DND-41 (cell line): Measurements from ENCODE around the gene ARID3A.

ENCODE experiments used
- ATAC-seq: fragments of 200-7000 bp; cut with Tn5 transposase; 3 replicates; pipeline ENCODE4 v1.9.1; 2021; ENCODE audit warnings: low read depth; ENCODE audit not compliant: insufficient read depth
- DNase-seq: peaks from one replicate; pipeline ENCODE4 v3.0.0-alpha.2; 2020
- H2AFZ ChIP-seq: 2 replicates; pipeline ENCODE4 v1.6.0; 2012; ENCODE audit warnings: low read depth, low read length
- H3K27ac ChIP-seq: 2 replicates; pipeline ENCODE4 v1.5.1; 2012; ENCODE audit warnings: low read length, inconsistent platforms
- H3K27me3 ChIP-seq: fragments of 200-600 bp; sonication (generic); 2 replicates; pipeline ENCODE4 v1.6.0; 2012; ENCODE audit warnings: low read length, mild to moderate bottlenecking, inconsistent platforms; ENCODE audit not compliant: insufficient read depth, poor library complexity
- H3K36me3 ChIP-seq: 2 replicates; pipeline ENCODE4 v1.5.1; 2012; ENCODE audit warnings: low read length, inconsistent platforms; ENCODE audit not compliant: insufficient read depth
- H3K4me1 ChIP-seq: 2 replicates; pipeline ENCODE4 v1.5.1; 2012; ENCODE audit warnings: mild to moderate bottlenecking, low read length; ENCODE audit not compliant: insufficient read depth
- H3K4me2 ChIP-seq: 2 replicates; pipeline ENCODE4 v1.6.0; 2012; ENCODE audit warnings: mild to moderate bottlenecking, moderate library complexity, low read length, inconsistent platforms; ENCODE audit not compliant: insufficient read depth
- H3K4me3 ChIP-seq, 2 experiments: fragments of 200-600 bp in 1 of 2; shearing (Covaris generic) in 1 of 2; 2 replicates each; pipeline ENCODE4 v1.5.1; 2012 to 2016; ENCODE audit warnings: inconsistent platforms in 2 of 2, low read length in 2 of 2, mild to moderate bottlenecking in 2 of 2, low read depth in 1 of 2, moderate library complexity in 1 of 2
- H3K79me2 ChIP-seq: 2 replicates; pipeline ENCODE4 v1.6.0; 2012; ENCODE audit warnings: low read length, inconsistent platforms; ENCODE audit not compliant: insufficient read depth
- H3K9ac ChIP-seq: 2 replicates; pipeline ENCODE4 v1.6.0; 2012; ENCODE audit warnings: low read depth, mild to moderate bottlenecking, inconsistent platforms, low read length, moderate library complexity
- H3K9me3 ChIP-seq: 2 replicates; pipeline ENCODE4 v1.5.1; 2012; ENCODE audit warnings: low read length, moderate library complexity, mild to moderate bottlenecking, inconsistent platforms; ENCODE audit not compliant: insufficient read depth, severe bottlenecking
- H4K20me1 ChIP-seq: 2 replicates; pipeline ENCODE4 v1.6.0; 2012; ENCODE audit warnings: low read length; ENCODE audit not compliant: insufficient read depth
- EZH2 ChIP-seq: IDR thresholded peaks from 3 replicates; pipeline ENCODE4 v1.6.1; 2012; ENCODE audit warnings: borderline replicate concordance, low read depth, mild to moderate bottlenecking, moderate library complexity, low read length, inconsistent platforms; ENCODE audit not compliant: severe bottlenecking
- TF ChIP-seq, protein P1 (sequence below): IDR thresholded peaks from 2 replicates; pipeline ENCODE4 v1.5.1; 2012; ENCODE audit warnings: borderline replicate concordance, low read length, moderate library complexity, mild to moderate bottlenecking; ENCODE audit not compliant: poor library complexity, severe bottlenecking; ENCODE audit errors: extremely low read depth

The ARID3A gene

DNA sequence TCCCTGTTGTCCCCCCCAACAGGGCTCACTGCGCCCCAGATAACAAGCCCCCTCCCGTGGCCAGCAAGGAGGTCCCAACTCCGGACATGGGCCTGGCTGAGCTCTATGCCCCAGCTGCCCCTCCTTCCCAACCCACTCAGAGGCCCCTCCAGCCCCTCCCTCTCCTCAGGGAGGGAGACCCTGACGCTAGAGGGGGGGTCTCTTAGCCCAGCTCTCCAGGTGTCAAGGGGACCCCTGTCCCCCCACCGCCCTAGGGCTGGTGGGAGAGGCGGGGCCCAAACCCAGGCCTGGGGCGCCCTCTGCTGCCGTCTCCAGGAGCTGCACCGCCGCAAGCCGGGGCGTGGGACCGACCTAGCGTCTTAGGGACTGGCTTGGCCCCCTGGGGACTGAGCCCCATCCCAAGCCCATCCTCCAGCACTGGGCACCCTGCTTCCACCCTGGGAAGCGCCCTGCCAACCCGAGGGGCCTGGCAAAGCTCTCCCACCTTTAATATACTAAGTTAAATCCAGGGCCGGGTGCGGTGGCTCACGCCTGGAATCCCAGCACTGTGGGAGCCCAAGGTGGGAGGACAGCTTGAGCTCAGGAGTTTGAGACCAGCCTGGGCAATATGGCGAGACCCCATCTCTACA is 75.8 kb downstream of the ARID3A start:
- Histone ChIP-seq H3K27me3 (no peaks in the 10 kb centered on the region), H3K9ac (no peak overlapping the region), H3K27ac (no peak overlapping the region), H3K4me1 (no peaks in the 10 kb centered on the region; the same call in 1 of the 2 replicates), H3K4me3 (no peak overlapping the region), H3K9me3 (no peaks in the 10 kb centered on the region), H3K4me2 (no peak overlapping the region), H3K36me3 (no peaks in the 10 kb centered on the region), H2AFZ (no peak overlapping the region), H4K20me1 (peaks cover 5% of the 10 kb centered on the region; the same call in 1 of the 2 replicates), H3K79me2 (no peaks in the 10 kb centered on the region)
- ATAC-seq (peak; percentile 80), DNase-seq (peak; percentile 71)
- TF ChIP-seq, protein P1, sequence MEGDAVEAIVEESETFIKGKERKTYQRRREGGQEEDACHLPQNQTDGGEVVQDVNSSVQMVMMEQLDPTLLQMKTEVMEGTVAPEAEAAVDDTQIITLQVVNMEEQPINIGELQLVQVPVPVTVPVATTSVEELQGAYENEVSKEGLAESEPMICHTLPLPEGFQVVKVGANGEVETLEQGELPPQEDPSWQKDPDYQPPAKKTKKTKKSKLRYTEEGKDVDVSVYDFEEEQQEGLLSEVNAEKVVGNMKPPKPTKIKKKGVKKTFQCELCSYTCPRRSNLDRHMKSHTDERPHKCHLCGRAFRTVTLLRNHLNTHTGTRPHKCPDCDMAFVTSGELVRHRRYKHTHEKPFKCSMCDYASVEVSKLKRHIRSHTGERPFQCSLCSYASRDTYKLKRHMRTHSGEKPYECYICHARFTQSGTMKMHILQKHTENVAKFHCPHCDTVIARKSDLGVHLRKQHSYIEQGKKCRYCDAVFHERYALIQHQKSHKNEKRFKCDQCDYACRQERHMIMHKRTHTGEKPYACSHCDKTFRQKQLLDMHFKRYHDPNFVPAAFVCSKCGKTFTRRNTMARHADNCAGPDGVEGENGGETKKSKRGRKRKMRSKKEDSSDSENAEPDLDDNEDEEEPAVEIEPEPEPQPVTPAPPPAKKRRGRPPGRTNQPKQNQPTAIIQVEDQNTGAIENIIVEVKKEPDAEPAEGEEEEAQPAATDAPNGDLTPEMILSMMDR, result peak; percentile 95
- TF ChIP-seq EZH2, result no peak

DNA sequence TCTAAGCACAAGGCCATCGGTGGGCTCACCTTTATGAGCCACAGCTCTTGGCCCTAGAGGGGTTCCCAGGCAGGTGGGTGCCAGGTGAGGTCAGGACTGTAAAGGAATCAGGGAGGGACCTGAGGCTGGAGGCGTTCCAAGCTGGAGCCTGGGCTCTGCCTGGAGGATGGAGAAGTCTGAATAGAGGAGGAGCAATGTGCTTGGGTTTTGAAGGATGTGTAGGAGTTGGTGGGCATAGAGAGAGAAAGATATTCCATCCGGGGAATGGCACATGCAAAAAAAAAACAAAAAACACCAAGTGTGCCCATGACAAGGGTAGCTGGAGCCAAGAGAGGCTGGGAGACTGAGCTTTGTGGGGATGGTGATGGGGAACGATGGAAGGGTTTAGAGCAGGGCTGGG is 76.8 kb downstream of the ARID3A start:
- no peaks in the 10 kb centered on the region for H3K27me3 ChIP-seq
- TF ChIP-seq, protein P1, result no peak
- no peak for TF ChIP-seq EZH2
- no peak for ATAC-seq
- H4K20me1 ChIP-seq, result peaks cover 9% of the 10 kb centered on the region; the same call in 1 of the 2 replicates
- no peak overlapping the region for H3K4me3 ChIP-seq
- no peaks in the 10 kb centered on the region; the same call in 1 of the 2 replicates for H3K4me1 ChIP-seq
- no peak overlapping the region for H3K4me2 ChIP-seq
- no peak overlapping the region for H3K9ac ChIP-seq
- no peak overlapping the region for H3K27ac ChIP-seq
- H3K36me3 ChIP-seq, result no peaks in the 10 kb centered on the region
- H2AFZ ChIP-seq, result no peak overlapping the region
- no peaks in the 10 kb centered on the region for H3K79me2 ChIP-seq
- no peaks in the 10 kb centered on the region for H3K9me3 ChIP-seq
- no peak for DNase-seq

DNA sequence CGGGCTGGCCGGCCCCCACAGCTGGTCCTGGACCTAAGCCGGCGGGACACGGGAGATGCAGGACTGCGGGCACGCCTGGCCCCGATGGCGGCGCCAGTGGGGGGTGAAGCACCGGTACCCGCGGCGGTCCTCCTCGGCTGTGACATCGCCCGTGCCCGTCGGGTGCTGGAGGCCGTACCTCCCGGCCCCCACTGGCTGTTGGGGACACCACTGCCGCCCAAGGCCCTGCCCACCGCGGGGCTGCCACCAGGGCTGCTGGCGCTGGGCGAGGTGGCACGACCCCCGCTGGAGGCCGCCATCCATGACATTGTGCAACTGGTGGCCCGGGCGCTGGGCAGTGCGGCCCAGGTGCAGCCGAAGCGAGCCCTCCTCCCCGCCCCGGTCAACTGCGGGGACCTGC is 77.4 kb downstream of the ARID3A start:
- Histone ChIP-seq H3K79me2 (no peaks in the 10 kb centered on the region), H3K9me3 (no peaks in the 10 kb centered on the region), H3K27me3 (no peaks in the 10 kb centered on the region), H3K4me2 (no peak overlapping the region), H3K27ac (no peak overlapping the region), H3K9ac (no peak overlapping the region), H4K20me1 (peaks cover 9% of the 10 kb centered on the region; the same call in 1 of the 2 replicates), H2AFZ (no peak overlapping the region), H3K36me3 (no peaks in the 10 kb centered on the region; the same call in 1 of the 2 replicates), H3K4me1 (no peaks in the 10 kb centered on the region; the same call in 1 of the 2 replicates), H3K4me3 (no peak overlapping the region)
- TF ChIP-seq, protein P1, result no peak
- TF ChIP-seq EZH2, result no peak
- ATAC-seq, result no peak
- DNase-seq, result no peak
